PC-3 (cell line): ENCODE results near the gene CDIP1. TPM values are rescaled to one million over a fixed set of nuclear protein-coding genes. Genes with fewer than 3 reads are reported as not detected.

Experiments used
- ATAC-seq: fragments of 200-7000 bp; cut with Tn5 transposase; 2 replicates; pipeline ENCODE4 v1.9.1; 2020; ENCODE audit warnings: mild to moderate bottlenecking, moderate library complexity
- BruUV-seq: library from RNA; stranded (reverse); fragments of 400-500 nt; replicated peaks from 2 replicates; lab custom pipeline; 2021; lab: Mats Ljungman, UMichigan
- CTCF ChIA-PET: fragments of 300-600 bp; sonication (Branson Sonifier 250); formaldehyde crosslinking; loops from one replicate; lab custom pipeline; 2022; ENCODE audit warnings: antibody characterized with exemption; lab: Charles Lee
- POLR2A ChIA-PET: fragments of 300-600 bp; sonication (Branson Sonifier 250); formaldehyde crosslinking; loops from one replicate; lab custom pipeline; 2022; ENCODE audit warnings: antibody characterized with exemption; ENCODE audit not compliant: unreplicated experiment; lab: Charles Lee
- DNase-seq: peaks from one replicate; pipeline ENCODE4 v3.0.0-alpha.2; 2015
- H2AFZ ChIP-seq: fragments of 300-600 bp; sonication (generic); 2 replicates; pipeline ENCODE4 v1.6.0; 2016; ENCODE audit warnings: antibody characterized with exemption, low read length
- H3F3A ChIP-seq: fragments of 300-600 bp; sonication (generic); one replicate; pipeline ENCODE4 v1.6.0; 2017; ENCODE audit warnings: antibody characterized with exemption, low read length, control low read depth, mild to moderate bottlenecking; ENCODE audit not compliant: unreplicated experiment
- H3K27ac ChIP-seq: fragments of 300-600 bp; sonication (generic); 2 replicates; pipeline ENCODE4 v1.5.1; 2016; ENCODE audit warnings: mild to moderate bottlenecking, low read length
- H3K27me3 ChIP-seq: fragments of 300-600 bp; sonication (generic); 2 replicates; pipeline ENCODE4 v1.6.1; 2016; ENCODE audit warnings: low read length, mixed read lengths
- H3K36me3 ChIP-seq: fragments of 300-600 bp; sonication (generic); 2 replicates; pipeline ENCODE4 v1.6.1; 2016; ENCODE audit warnings: low read depth, mixed run types, low read length, mixed read lengths
- H3K4me1 ChIP-seq: fragments of 300-600 bp; sonication (generic); 2 replicates; pipeline ENCODE4 v1.5.1; 2016; ENCODE audit warnings: low read length; ENCODE audit not compliant: insufficient read depth
- H3K4me2 ChIP-seq: fragments of 300-600 bp; sonication (generic); 2 replicates; pipeline ENCODE4 v1.6.0; 2016; ENCODE audit warnings: low read length
- H3K4me3 ChIP-seq: fragments of 300-600 bp; sonication (generic); 2 replicates; pipeline ENCODE4 v1.5.1; 2016; ENCODE audit warnings: mild to moderate bottlenecking, low read length, mixed read lengths
- H3K79me2 ChIP-seq: fragments of 300-600 bp; sonication (generic); 2 replicates; pipeline ENCODE4 v1.6.1; 2017; ENCODE audit warnings: low read length, mixed read lengths
- H3K9ac ChIP-seq: fragments of 300-600 bp; sonication (generic); 2 replicates; pipeline ENCODE4 v1.6.0; 2016; ENCODE audit warnings: mild to moderate bottlenecking, low read length
- H3K9me2 ChIP-seq: fragments of 300-600 bp; sonication (generic); replicated peaks from 2 replicates; pipeline ENCODE4 v1.6.1; 2016; ENCODE audit warnings: mixed run types, low read length, mixed read lengths
- H3K9me3 ChIP-seq: fragments of 300-600 bp; sonication (generic); 2 replicates; pipeline ENCODE4 v1.6.1; 2016; ENCODE audit warnings: low read length, mixed read lengths
- H4K20me1 ChIP-seq: fragments of 300-600 bp; sonication (generic); 2 replicates; pipeline ENCODE4 v1.6.1; 2016; ENCODE audit warnings: low read length, mixed read lengths
- EZH2 ChIP-seq: fragments of 300-600 bp; sonication (generic); IDR thresholded peaks from one replicate; pipeline ENCODE4 v1.6.1; 2017; ENCODE audit warnings: antibody characterized with exemption, mild to moderate bottlenecking, low read length; ENCODE audit not compliant: unreplicated experiment
- EZH2phosphoT487 ChIP-seq: fragments of 300-600 bp; sonication (generic); IDR thresholded peaks from 2 replicates; pipeline ENCODE4 v1.6.1; 2018; ENCODE audit warnings: mild to moderate bottlenecking, antibody characterized with exemption, low read length, borderline replicate concordance
- intact Hi-C: fragments of 100-400 bp; cut with micrococcal nuclease; formaldehyde crosslinking; loops from 2 replicates; pipeline ENCODE4 v1.9.0; 2023
- total RNA-seq: library from RNA; depleted of rRNA; stranded (reverse); fragments of >200 nt; gene quantifications from 2 replicates; pipeline ENCODE4 v1.2.3, GENCODE V29; 2014
- TF ChIP-seq, protein P1 (sequence below): fragments of 300-600 bp; sonication (generic); conservative IDR thresholded peaks from 2 replicates; pipeline ENCODE4 v1.5.1; 2017; ENCODE audit warnings: antibody characterized with exemption, low read depth, mild to moderate bottlenecking, low read length

Gene CDIP1
- total RNA-seq, 1 experiment from 2014 or later, result 8.7 TPM

DNA sequence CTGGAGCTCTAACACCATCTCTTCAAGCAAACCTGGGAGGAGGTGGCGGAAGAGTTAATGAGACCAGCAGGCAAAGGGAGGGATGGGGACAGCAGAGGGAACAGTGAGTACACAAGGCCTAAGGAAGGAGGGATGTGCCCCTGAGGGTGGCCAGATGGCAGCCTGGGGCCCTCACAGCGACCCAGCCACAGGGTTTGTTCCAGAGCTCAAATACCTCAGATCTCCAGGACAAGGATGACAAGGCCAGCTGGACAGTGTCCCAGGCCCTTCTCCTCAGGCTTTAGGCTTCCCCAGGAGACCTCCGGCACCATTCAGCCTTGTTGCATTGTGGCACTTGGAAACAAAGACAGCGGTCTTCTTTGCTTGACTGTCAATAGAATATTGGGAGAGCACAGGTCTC lies 14.9 kb downstream of the CDIP1 start:
- H3K9me3 ChIP-seq, result no peaks in the 10 kb centered on the region
- no peaks in the 10 kb centered on the region for H4K20me1 ChIP-seq
- H3K27ac ChIP-seq, result no peak overlapping the region
- ATAC-seq (no peak), DNase-seq (no peak)
- H3K4me1 ChIP-seq, result no peaks in the 10 kb centered on the region
- H3K9me2 ChIP-seq, result no peaks in the 10 kb centered on the region
- H3K79me2 ChIP-seq, result no peaks in the 10 kb centered on the region
- no TSS peak for BruUV-seq
- no peak overlapping the region for H3K4me3 ChIP-seq
- H3K36me3 ChIP-seq, result no peaks in the 10 kb centered on the region
- no peak overlapping the region for H2AFZ ChIP-seq
- H3K9ac ChIP-seq, result no peak overlapping the region
- no peaks in the 10 kb centered on the region for H3K27me3 ChIP-seq
- no peaks in the 10 kb centered on the region for H3F3A ChIP-seq
- TF ChIP-seq EZH2 (no peak), EZH2phosphoT487 (no peak)
- TF ChIP-seq, protein P1, sequence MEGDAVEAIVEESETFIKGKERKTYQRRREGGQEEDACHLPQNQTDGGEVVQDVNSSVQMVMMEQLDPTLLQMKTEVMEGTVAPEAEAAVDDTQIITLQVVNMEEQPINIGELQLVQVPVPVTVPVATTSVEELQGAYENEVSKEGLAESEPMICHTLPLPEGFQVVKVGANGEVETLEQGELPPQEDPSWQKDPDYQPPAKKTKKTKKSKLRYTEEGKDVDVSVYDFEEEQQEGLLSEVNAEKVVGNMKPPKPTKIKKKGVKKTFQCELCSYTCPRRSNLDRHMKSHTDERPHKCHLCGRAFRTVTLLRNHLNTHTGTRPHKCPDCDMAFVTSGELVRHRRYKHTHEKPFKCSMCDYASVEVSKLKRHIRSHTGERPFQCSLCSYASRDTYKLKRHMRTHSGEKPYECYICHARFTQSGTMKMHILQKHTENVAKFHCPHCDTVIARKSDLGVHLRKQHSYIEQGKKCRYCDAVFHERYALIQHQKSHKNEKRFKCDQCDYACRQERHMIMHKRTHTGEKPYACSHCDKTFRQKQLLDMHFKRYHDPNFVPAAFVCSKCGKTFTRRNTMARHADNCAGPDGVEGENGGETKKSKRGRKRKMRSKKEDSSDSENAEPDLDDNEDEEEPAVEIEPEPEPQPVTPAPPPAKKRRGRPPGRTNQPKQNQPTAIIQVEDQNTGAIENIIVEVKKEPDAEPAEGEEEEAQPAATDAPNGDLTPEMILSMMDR, result no peak
- intact Hi-C loops, result no loop called here
- ChIA-PET POLR2A (no interaction called here), CTCF (no interaction called here)
- no peak overlapping the region for H3K4me2 ChIP-seq

DNA sequence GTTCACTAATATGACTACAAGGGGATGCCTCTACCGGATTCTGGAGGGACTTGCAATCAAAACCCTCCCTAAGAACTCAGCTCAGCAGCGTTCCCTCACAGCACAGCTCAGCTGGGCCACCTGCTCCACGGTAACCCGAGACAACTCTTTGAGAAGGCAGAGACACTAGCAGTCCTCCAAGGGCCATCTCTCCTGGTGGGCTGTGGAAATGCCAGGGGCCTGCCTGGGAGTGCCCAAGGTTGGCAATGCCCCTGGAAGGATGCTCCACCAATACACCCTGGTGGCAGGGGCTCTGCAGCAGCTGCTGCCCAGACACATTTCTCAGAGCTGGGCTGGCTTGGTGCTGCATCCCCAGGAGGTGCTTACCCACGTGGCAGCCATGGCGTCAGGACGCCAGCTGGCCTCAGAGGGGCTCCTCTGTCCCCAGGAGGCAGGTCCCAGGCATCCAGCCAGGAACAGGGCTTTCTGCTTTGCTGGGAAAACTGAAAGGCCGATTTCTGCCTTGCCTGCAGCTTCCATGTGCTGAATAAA lies 16.5 kb downstream of the CDIP1 start:
- H3K9ac ChIP-seq, result no peak overlapping the region
- H3K36me3 ChIP-seq, result no peaks in the 10 kb centered on the region
- CTCF ChIA-PET, result no interaction called here
- no peaks in the 10 kb centered on the region for H3K9me3 ChIP-seq
- H3K4me1 ChIP-seq, result no peaks in the 10 kb centered on the region
- BruUV-seq, result no TSS peak
- H3K79me2 ChIP-seq, result no peaks in the 10 kb centered on the region
- no peak overlapping the region for H3K4me3 ChIP-seq
- intact Hi-C loops, result no loop called here
- TF ChIP-seq EZH2 (no peak), EZH2phosphoT487 (no peak)
- TF ChIP-seq, protein P1, result no peak
- no peaks in the 10 kb centered on the region for H3F3A ChIP-seq
- POLR2A ChIA-PET, result no interaction called here
- no peaks in the 10 kb centered on the region for H3K27me3 ChIP-seq
- H4K20me1 ChIP-seq, result no peaks in the 10 kb centered on the region
- no peak overlapping the region for H3K4me2 ChIP-seq
- H3K27ac ChIP-seq, result no peak overlapping the region
- H2AFZ ChIP-seq, result no peak overlapping the region
- no peaks in the 10 kb centered on the region for H3K9me2 ChIP-seq
- no peak for DNase-seq
- no peak for ATAC-seq

DNA sequence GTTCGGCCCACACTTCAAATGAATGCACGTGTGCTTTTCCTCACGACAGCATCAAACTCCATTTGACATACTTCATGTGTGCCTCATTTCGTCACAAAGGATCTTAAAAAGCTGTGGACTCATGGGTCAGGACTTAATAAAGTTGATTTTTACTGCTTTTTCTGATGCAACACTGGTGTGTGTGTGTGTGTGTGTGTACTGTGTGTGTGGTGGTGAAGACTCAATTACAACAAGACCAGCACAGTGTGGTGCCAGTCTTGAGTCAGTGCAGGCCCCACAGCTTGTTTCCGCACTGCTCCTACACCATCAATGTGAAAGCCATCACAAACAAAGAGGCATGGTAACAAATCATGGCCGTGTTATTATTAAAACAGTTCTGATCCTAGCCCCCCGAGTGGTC lies 17.7 kb downstream of the CDIP1 start:
- BruUV-seq, result no TSS peak

More for the DNA sequence above, 17.7 kb downstream of the CDIP1 start:
- Histone ChIP-seq H3K79me2 (no peaks in the 10 kb centered on the region), H3K4me3 (no peak overlapping the region), H3K9me2 (no peaks in the 10 kb centered on the region), H3K9me3 (no peaks in the 10 kb centered on the region), H3F3A (no peaks in the 10 kb centered on the region), H3K4me1 (no peaks in the 10 kb centered on the region), H3K27me3 (no peaks in the 10 kb centered on the region), H3K27ac (no peak overlapping the region), H3K4me2 (no peak overlapping the region), H4K20me1 (no peaks in the 10 kb centered on the region), H3K9ac (no peak overlapping the region), H2AFZ (no peak overlapping the region), H3K36me3 (no peaks in the 10 kb centered on the region)
- intact Hi-C loops, result no loop called here
- CTCF ChIA-PET, result no interaction called here
- no peak for TF ChIP-seq EZH2
- TF ChIP-seq, protein P1, result no peak
- no peak for TF ChIP-seq EZH2phosphoT487
- ATAC-seq (no peak), DNase-seq (no peak)
- POLR2A ChIA-PET, result interaction anchor here (0.7 kb wide), 1 partner anchor 71 kb away, joined by 4 read pairs; no protein-coding TSS in a partner anchor
